B cell (primary cell): ENCODE data around the gene NCK1. TPM values are rescaled to one million over a fixed set of nuclear protein-coding genes. Genes with fewer than 3 reads are reported as not detected.

Experiments used
- ATAC-seq: fragments of 200-7000 bp; cut with Tn5 transposase; one replicate; pipeline ENCODE4 v1.10.0; 2021; ENCODE audit warnings: low read depth, mild to moderate bottlenecking, moderate number of reproducible peaks, moderate library complexity
- CTCF ChIA-PET: fragments of 350-600 bp; sonication (Branson Sonifier 250); formaldehyde crosslinking; loops from one replicate; lab custom pipeline; 2021; ENCODE audit warnings: antibody characterized with exemption, inconsistent platforms; lab: Charles Lee
- POLR2A ChIA-PET: fragments of 350-600 bp; sonication (Branson Sonifier 250); formaldehyde crosslinking; loops from one replicate; lab custom pipeline; 2021; ENCODE audit warnings: antibody characterized with exemption; lab: Charles Lee
- DNase-seq: peaks from one replicate; pipeline ENCODE4 v3.0.0; 2013
- H2AFZ ChIP-seq: 2 replicates; pipeline ENCODE4 v1.6.1; 2012; ENCODE audit warnings: mild to moderate bottlenecking, low read depth, low read length; ENCODE audit not compliant: insufficient read depth, poor library complexity, severe bottlenecking
- H3K27ac ChIP-seq, 2 donors: 1 replicate in 1 of 2; 2 replicates in 1 of 2; pipeline ENCODE4 v1.5.1; 2012 to 2013; ENCODE audit warnings: low read length in 2 of 2, mild to moderate bottlenecking in 2 of 2, moderate library complexity in 1 of 2
- H3K27me3 ChIP-seq, 4 experiments: fragments of 200-600 bp in 1 of 4; sonication (generic) in 1 of 4; replicated peaks in 1 of 4; 1 replicate in 2 of 4; 2 replicates in 2 of 4; pipeline versions ENCODE4 v1.6.1 to v1.7.0; 2013 to 2016; ENCODE audit warnings: low read length in 3 of 4, mild to moderate bottlenecking in 2 of 4, mixed read lengths in 1 of 4, moderate library complexity in 1 of 4; ENCODE audit not compliant: insufficient read depth in 4 of 4, control insufficient read depth in 3 of 4; ENCODE audit errors: control extremely low read depth in 1 of 4
- H3K36me3 ChIP-seq, 2 experiments: replicated peaks in 1 of 2; 1 replicate in 1 of 2; 2 replicates in 1 of 2; pipeline versions ENCODE4 v1.6.1 to v1.7.1; 2013; ENCODE audit warnings: low read length in 1 of 2; ENCODE audit not compliant: insufficient read depth in 2 of 2, control insufficient read depth in 1 of 2; ENCODE audit errors: control extremely low read depth in 1 of 2, extremely low read depth in 1 of 2
- H3K4me1 ChIP-seq, 2 donors: fragments of 200-600 bp in 1 of 2; sonication (generic) in 1 of 2; 1 replicate in 1 of 2; 2 replicates in 1 of 2; pipeline versions ENCODE4 v1.5.1 to v1.6.1; 2013 to 2017; ENCODE audit warnings: low read length in 2 of 2; ENCODE audit not compliant: control insufficient read depth in 2 of 2, insufficient read depth in 2 of 2
- H3K4me2 ChIP-seq: replicated peaks from 2 replicates; pipeline ENCODE3; 2012; ENCODE audit warnings: mild to moderate bottlenecking, low read depth, low read length; ENCODE audit not compliant: poor library complexity, severe bottlenecking
- H3K4me3 ChIP-seq, 5 experiments: fragments of 200-600 bp in 1 of 5; sonication (generic) in 1 of 5; 1 replicate in 3 of 5; 2 replicates in 2 of 5; pipeline versions ENCODE4 v1.5.1 to v1.7.0; 2011 to 2016; ENCODE audit warnings: low read length in 4 of 5, mild to moderate bottlenecking in 4 of 5, low read depth in 2 of 5, control low read depth in 1 of 5, moderate library complexity in 1 of 5; ENCODE audit not compliant: insufficient read depth in 1 of 5; ENCODE audit errors: control extremely low read depth in 1 of 5, extremely low read depth in 1 of 5
- H3K79me2 ChIP-seq: fragments of 200-600 bp; sonication (generic); one replicate; pipeline ENCODE4 v1.6.0; 2016; ENCODE audit warnings: low read length; ENCODE audit not compliant: control insufficient read depth, insufficient read depth
- H3K9ac ChIP-seq: fragments of 200-600 bp; sonication (generic); 2 replicates; pipeline ENCODE4 v1.6.1; 2017; ENCODE audit warnings: mild to moderate bottlenecking, low read length, moderate library complexity
- H3K9me3 ChIP-seq, 3 donors: one replicate each; pipeline versions ENCODE4 v1.6.1 to v1.7.1; 2013; ENCODE audit warnings: low read length in 2 of 3; ENCODE audit not compliant: control insufficient read depth in 2 of 3, insufficient read depth in 1 of 3; ENCODE audit errors: control extremely low read depth in 1 of 3
- H4K20me1 ChIP-seq: 2 replicates; pipeline ENCODE4 v1.6.0; 2012; ENCODE audit warnings: mild to moderate bottlenecking, low read length; ENCODE audit not compliant: insufficient read depth, control insufficient read depth, poor library complexity, severe bottlenecking
- H3K27ac Mint-ChIP-seq: one replicate; pipeline ENCODE4 v1.8.0; 2021; ENCODE audit warnings: mixed read lengths
- H3K27me3 Mint-ChIP-seq: one replicate; pipeline ENCODE4 v1.8.0; 2021; ENCODE audit warnings: mixed read lengths
- H3K4me1 Mint-ChIP-seq: one replicate; pipeline ENCODE4 v1.8.0; 2021; ENCODE audit warnings: mixed read lengths
- H3K4me3 Mint-ChIP-seq: one replicate; pipeline ENCODE4 v1.8.0; 2021; ENCODE audit warnings: mixed read lengths
- H3K9me3 Mint-ChIP-seq: one replicate; pipeline ENCODE4 v1.8.0; 2022; ENCODE audit warnings: mixed read lengths; ENCODE audit not compliant: insufficient read depth
- EZH2 ChIP-seq: IDR thresholded peaks from 2 replicates; pipeline ENCODE4 v1.6.1; 2012; ENCODE audit warnings: borderline replicate concordance, low read depth, mild to moderate bottlenecking, moderate library complexity, low read length; ENCODE audit not compliant: insufficient read depth, poor library complexity, severe bottlenecking
- WGBS: methylation state at CpG from one replicate; pipeline ENCODE4 v1.1.5; 2013; ENCODE audit warnings: missing lambda C conversion rate; ENCODE audit not compliant: insufficient coverage; 5-methylcytosine and 5-hydroxymethylcytosine counted together
- intact Hi-C: fragments of 100-400 bp; cut with micrococcal nuclease; formaldehyde crosslinking; loops from one replicate; pipeline ENCODE4 v1.10.0; 2022
- polyA plus RNA-seq: library from polyadenylated mRNA; depleted of rRNA; stranded (reverse); fragments of >200 nt; gene quantifications from 2 replicates; pipeline ENCODE4 v1.2.3, GENCODE V29; 2012
- total RNA-seq, 2 donors: library from RNA; stranded (reverse); fragments of 120-200 nt in 1 of 2; gene quantifications; 1 replicate in 1 of 2; 2 replicates in 1 of 2; pipeline versions ENCODE4 v1.2.3 to v1.2.4, GENCODE V29; 2013 to 2022
- TF ChIP-seq, protein P1 (sequence below): fragments of 200-600 bp; IDR thresholded peaks from one replicate; pipeline ENCODE4 v1.8.0; 2022; ENCODE audit warnings: antibody characterized with exemption, mild to moderate bottlenecking

NCK1 gene
- total and polyA plus RNA-seq, 2 donors (not counting 1 experiment from before 2014, with no cell fraction given) = 12.6 to 32.4 TPM

DNA sequence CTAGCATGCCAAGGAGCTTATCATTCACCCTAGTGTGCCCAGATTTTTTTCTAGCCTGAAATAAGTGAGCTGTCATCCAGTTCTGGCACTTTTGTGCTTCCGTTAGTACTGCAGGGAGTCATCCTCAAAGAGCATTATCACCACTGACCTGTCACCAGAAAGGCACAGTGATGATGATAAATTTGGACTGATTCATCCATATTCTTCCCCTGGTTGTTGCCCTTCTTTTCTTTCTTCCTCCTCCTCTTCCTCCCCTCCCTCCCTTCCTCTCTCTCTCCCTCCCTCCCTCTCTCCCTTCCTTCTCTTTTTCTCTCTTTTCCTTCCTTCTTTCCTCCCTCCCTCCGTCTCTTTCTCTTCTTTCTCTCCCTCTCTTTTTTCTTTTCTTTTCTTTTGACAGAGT lies 21.8 kb upstream of the NCK1 start:
- Histone ChIP-seq H4K20me1 (no peaks in the 10 kb centered on the region), H3K27me3 (no peaks in the 10 kb centered on the region), H3K9ac (no peak overlapping the region), H3K36me3 (peaks cover 4 to 5% of the 10 kb centered on the region in 2 experiments), H3K4me3 (no peak overlapping the region), H3K4me1 (no peaks in the 10 kb centered on the region), H2AFZ (no peak overlapping the region), H3K9me3 (no peaks in the 10 kb centered on the region), H3K4me2 (no peak overlapping the region), H3K27ac (no peak overlapping the region), H3K79me2 (no peaks in the 10 kb centered on the region)
- ATAC-seq = no peak
- WGBS = 95% methylated on average over 2 of the region's 2 CpGs
- H3K9me3 Mint-ChIP-seq = no peaks in the 10 kb centered on the region
- no peak overlapping the region for H3K27ac Mint-ChIP-seq
- no peaks in the 10 kb centered on the region for H3K4me1 Mint-ChIP-seq
- ChIA-PET POLR2A (no interaction called here), CTCF (interaction anchor here (0.8 kb wide), 1 partner anchor 174 kb away, joined by 3 read pairs; no protein-coding TSS in a partner anchor)
- TF ChIP-seq, protein P1, sequence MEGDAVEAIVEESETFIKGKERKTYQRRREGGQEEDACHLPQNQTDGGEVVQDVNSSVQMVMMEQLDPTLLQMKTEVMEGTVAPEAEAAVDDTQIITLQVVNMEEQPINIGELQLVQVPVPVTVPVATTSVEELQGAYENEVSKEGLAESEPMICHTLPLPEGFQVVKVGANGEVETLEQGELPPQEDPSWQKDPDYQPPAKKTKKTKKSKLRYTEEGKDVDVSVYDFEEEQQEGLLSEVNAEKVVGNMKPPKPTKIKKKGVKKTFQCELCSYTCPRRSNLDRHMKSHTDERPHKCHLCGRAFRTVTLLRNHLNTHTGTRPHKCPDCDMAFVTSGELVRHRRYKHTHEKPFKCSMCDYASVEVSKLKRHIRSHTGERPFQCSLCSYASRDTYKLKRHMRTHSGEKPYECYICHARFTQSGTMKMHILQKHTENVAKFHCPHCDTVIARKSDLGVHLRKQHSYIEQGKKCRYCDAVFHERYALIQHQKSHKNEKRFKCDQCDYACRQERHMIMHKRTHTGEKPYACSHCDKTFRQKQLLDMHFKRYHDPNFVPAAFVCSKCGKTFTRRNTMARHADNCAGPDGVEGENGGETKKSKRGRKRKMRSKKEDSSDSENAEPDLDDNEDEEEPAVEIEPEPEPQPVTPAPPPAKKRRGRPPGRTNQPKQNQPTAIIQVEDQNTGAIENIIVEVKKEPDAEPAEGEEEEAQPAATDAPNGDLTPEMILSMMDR = no peak
- no peak for TF ChIP-seq EZH2
- intact Hi-C loops = no loop called here
- no peak for DNase-seq
- no peaks in the 10 kb centered on the region for H3K27me3 Mint-ChIP-seq
- no peak overlapping the region for H3K4me3 Mint-ChIP-seq

DNA sequence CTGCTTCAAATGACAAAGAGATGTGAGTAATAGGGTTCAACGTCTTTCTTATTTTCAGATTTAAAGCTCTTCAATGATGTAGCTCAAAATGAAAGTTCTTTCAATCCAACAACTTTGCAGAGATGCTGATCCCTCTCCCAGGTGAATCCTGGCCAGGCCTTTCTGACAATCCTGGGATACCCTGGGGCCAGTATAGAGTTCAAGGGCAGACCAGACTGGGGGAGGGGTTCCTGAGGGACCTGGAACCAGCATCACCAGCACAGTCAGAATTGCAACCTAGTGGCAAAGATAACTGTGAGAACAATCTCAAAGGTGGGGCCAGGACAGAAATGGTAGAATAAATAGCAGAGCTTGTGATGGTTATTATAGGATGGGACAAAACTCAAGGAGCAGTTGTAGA lies 19.7 kb upstream of the NCK1 start:
- DNase-seq (no peak), ATAC-seq (no peak)
- Histone ChIP-seq H3K27me3 (no peaks in the 10 kb centered on the region), H3K79me2 (no peaks in the 10 kb centered on the region), H2AFZ (no peak overlapping the region), H3K4me1 (no peaks in the 10 kb centered on the region), H3K4me2 (no peak overlapping the region), H3K36me3 (peaks cover 4 to 10% of the 10 kb centered on the region in 2 experiments), H3K4me3 (no peak overlapping the region), H4K20me1 (no peaks in the 10 kb centered on the region), H3K9ac (no peak overlapping the region), H3K9me3 (no peaks in the 10 kb centered on the region), H3K27ac (no peak overlapping the region)
- no peak for TF ChIP-seq EZH2
- Mint-ChIP-seq H3K9me3 (no peaks in the 10 kb centered on the region), H3K4me1 (no peaks in the 10 kb centered on the region), H3K27ac (no peak overlapping the region), H3K27me3 (no peaks in the 10 kb centered on the region), H3K4me3 (no peak overlapping the region)
- intact Hi-C loops = no loop called here
- no CpG with 5 or more reads among the region's 1 CpG for WGBS
- CTCF ChIA-PET = no interaction called here
- POLR2A ChIA-PET = no interaction called here
